Transverse colon (tissue), 4 donors: ENCODE data around the gene S1PR5.

Experiments used
- CTCF ChIP-seq, 5 experiments: fragments of 200-600 bp in 3 of 5; fragments of 450-650 bp in 2 of 5; sonication (generic) in 3 of 5; IDR thresholded peaks; 1 replicate in 2 of 5; 2 replicates in 3 of 5; pipeline ENCODE4 v1.5.1; 2016 to 2017; ENCODE audit warnings: antibody characterized with exemption in 5 of 5, inconsistent platforms in 3 of 5, mild to moderate bottlenecking in 2 of 5, moderate library complexity in 1 of 5
- EP300 ChIP-seq: sonication (generic); formaldehyde crosslinking; IDR thresholded peaks from one replicate; pipeline ENCODE4 v1.6.1; 2017; ENCODE audit warnings: antibody characterized with exemption, low read depth
- POLR2AphosphoS5 ChIP-seq, 3 donors: sonication (generic); formaldehyde crosslinking; IDR thresholded peaks; one replicate each; pipeline ENCODE4 v1.6.1; 2016; ENCODE audit warnings: antibody characterized with exemption in 3 of 3

DNA sequence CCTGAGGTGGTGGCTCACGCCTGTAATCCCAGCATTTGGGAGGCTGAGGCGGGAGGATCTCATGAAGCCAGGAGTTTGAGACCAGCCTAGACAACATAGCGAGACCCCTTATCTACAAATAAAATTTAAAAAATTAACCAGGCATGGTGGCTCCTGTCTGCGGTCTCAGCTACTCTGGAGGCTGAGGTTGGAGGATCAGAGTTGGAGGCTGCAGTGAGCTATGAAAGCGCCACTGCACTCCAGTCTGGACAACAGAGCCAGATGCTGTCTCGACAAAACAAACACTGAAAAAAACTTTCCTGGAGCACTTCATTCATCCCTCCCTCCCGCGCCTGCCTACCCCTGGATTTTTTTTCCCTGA is 25.8 kb upstream of the S1PR5 start:
- TF ChIP-seq POLR2AphosphoS5 (IDR thresholded peaks at IDR 0.05) (no peak), CTCF (IDR thresholded peaks at IDR 0.05) (no peak), EP300 (no peak)
